ENCODE measurements around the gene DDX19B.

Gene DDX19B

DNA sequence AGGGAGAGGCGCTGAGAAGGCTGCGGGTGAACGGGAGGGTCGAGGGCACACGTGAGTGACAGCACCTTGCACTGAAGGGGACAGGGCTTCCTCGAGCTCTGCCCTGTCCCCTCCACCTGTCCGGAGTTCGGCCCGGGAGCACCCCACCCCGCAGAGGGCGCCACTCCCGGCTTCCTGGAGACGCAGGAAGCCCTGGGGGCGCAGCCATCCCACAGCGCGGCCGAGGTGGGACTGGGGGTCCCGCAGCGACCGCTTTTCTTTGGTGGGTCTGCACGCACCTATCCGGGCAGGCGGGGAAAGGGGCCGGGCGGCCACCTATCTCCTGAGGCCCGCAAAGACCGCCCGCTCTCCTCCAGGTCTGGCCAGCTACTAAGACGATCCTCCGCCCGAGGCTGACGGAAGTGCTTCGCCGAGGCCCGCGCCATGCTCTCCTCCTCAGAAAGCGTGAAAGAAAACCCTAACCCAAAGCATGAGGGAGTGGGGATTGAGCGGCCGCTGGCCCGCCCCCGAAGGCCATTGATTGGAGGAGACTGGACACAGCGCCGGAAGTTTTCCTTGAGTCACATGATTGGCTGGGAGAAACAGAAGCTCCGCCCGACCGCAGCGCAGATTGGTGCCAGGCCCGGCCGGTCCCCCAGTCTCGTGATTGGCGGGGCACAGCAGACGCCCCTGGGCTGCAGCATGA is 82.1 kb downstream of the DDX19B start:
- peaks cover 5 to 18% (median 15%) of the 10 kb centered on the region in 4 experiments for H3K36me3 ChIP-seq (ENCODE audit: control insufficient read depth in 4 of 4, insufficient read depth in 4 of 4, low read length in 3 of 4)
- DNase-seq, result peak; percentile 97 to 98 (median 98)
- no peaks in the 10 kb centered on the region for H3K27me3 ChIP-seq (replicated peaks in 2 of 5; ENCODE audit: control insufficient read depth in 4 of 5, insufficient read depth in 5 of 5, low read length in 4 of 5)
- CTCF ChIA-PET, result interaction anchor here (0.7 to 6.1 kb wide), 9 partner anchors 8 to 148 kb away, joined by 3 to 42 read pairs (median 4); partner anchors contain the start of gene FCSK
- peak overlapping the region; percentile 27 to 74 for H3K27ac ChIP-seq (ENCODE audit: insufficient read depth in 1 of 2, low read depth in 1 of 2, low read length in 2 of 2, poor library complexity in 1 of 2, severe bottlenecking in 2 of 2)
- WGBS (ENCODE audit: insufficient coverage), result under 1% methylated on average over 38 of the region's 52 CpGs
- peak overlapping the region; percentile 72 to 88 (median 81) for H3K4me3 ChIP-seq (ENCODE audit: control insufficient read depth in 1 of 7, extremely low read depth in 1 of 7, insufficient read depth in 4 of 7, low read depth in 2 of 7, low read length in 6 of 7)
- H3K4me1 ChIP-seq (ENCODE audit: control extremely low read depth in 1 of 4, control insufficient read depth in 4 of 4, insufficient read depth in 4 of 4, low read length in 3 of 4), result peaks cover 7 to 28% (median 25%) of the 10 kb centered on the region in 4 experiments
- H3K9me3 ChIP-seq (ENCODE audit: control extremely low read depth in 1 of 5, control insufficient read depth in 4 of 5, insufficient read depth in 2 of 5, low read depth in 1 of 5, low read length in 4 of 5), result no peaks in the 10 kb centered on the region
- POLR2A ChIA-PET, result interaction anchor here (0.6 to 1.0 kb wide), 3 partner anchors 54 to 270 kb away, joined by 3 read pairs; no protein-coding TSS in a partner anchor

DNA sequence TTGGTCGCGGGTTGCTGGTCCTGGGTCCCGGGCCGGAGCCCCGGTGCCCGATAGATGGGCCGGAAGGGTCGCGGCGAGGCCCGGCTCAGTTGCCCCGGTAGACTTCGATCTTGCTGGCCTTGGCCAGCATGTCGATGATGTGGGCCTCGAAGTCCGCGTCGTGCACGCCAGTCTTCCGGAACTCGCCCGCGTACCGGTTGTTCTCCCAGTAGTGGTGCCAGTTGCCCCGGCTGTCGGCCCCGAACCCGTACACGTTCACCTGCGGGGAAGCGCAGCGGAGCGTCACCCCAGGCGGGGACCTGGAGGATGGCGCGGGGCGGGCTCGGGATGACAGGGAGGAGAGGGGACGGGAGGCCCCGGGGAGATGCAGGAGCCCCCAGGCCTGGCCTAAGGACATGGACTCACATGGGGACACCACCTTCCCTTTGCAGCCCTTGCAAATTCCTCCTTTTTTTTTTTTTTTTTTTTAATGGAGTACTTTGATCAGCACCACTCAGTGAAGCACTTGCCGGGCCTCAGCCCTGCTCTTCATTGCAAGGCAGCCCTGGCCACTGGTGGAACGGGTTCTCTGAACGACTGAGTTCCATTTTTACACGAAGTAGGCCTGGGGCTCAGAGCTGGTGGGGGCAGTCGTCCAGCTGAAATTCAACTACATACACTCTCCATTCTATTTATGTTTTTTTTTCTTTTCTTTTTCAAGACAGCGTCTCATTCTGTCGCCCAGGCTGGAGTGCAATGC is 82.8 kb downstream of the DDX19B start:
- POLR2A ChIA-PET, result interaction anchor here (0.7 kb wide), 1 partner anchor 270 kb away, joined by 3 read pairs; no protein-coding TSS in a partner anchor
- peak overlapping the region in 1 of 2 experiments; percentile 74 for H3K27ac ChIP-seq (ENCODE audit: insufficient read depth in 1 of 2, low read depth in 1 of 2, low read length in 2 of 2, poor library complexity in 1 of 2, severe bottlenecking in 2 of 2)
- no peaks in the 10 kb centered on the region for H3K27me3 ChIP-seq (replicated peaks in 2 of 5; ENCODE audit: control insufficient read depth in 4 of 5, insufficient read depth in 5 of 5, low read length in 4 of 5)
- H3K36me3 ChIP-seq (ENCODE audit: control insufficient read depth in 4 of 4, insufficient read depth in 4 of 4, low read length in 3 of 4), result peaks cover 5 to 15% (median 10%) of the 10 kb centered on the region in 4 experiments
- peaks cover 7 to 28% (median 25%) of the 10 kb centered on the region in 4 experiments for H3K4me1 ChIP-seq (ENCODE audit: control extremely low read depth in 1 of 4, control insufficient read depth in 4 of 4, insufficient read depth in 4 of 4, low read length in 3 of 4)
- peak overlapping the region; percentile 64 to 88 (median 81) for H3K4me3 ChIP-seq (ENCODE audit: control insufficient read depth in 1 of 7, extremely low read depth in 1 of 7, insufficient read depth in 4 of 7, low read depth in 2 of 7, low read length in 6 of 7)
- CTCF ChIA-PET, result interaction anchor here (0.7 to 6.1 kb wide), 7 partner anchors 9 to 87 kb away, joined by 3 to 42 read pairs (median 4); no protein-coding TSS in a partner anchor
- H3K9me3 ChIP-seq (ENCODE audit: control extremely low read depth in 1 of 5, control insufficient read depth in 4 of 5, insufficient read depth in 2 of 5, low read depth in 1 of 5, low read length in 4 of 5), result no peaks in the 10 kb centered on the region
- no peak for DNase-seq
- WGBS (ENCODE audit: insufficient coverage), result 17% methylated on average over 43 of the region's 47 CpGs

DNA sequence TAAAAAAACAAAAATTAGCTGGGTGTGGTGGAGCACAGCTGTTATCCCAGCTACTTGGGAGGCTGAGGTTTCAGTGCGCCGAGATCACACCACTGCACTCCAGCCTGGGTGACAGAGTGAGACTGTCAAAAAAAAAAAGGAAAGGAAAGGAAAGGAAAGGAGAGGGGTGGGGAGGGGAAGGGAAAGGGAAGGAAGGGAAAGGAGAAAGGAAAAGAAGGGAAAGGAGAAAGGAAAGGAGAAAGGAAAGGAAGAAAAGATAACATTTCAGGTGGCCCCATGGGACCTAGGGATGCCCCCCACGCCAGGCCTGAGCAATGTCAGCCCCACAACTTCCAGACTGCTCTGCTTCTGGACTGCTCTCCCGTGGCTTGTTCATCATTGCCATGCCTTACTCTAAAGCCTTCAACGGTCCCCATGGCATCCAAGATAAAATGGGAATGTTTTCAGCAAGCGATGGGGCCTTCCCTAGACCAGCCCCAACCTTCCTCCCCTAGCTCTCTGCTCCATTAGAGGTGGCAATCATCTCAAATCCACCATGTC is 84.5 kb downstream of the DDX19B start:
- H3K36me3 ChIP-seq (ENCODE audit: control insufficient read depth in 4 of 4, insufficient read depth in 4 of 4, low read length in 3 of 4), result peaks cover 0 to 19% (median 12%) of the 10 kb centered on the region in 4 experiments
- ChIA-PET POLR2A (no interaction called here), CTCF (interaction anchor here (1.9 kb wide), 1 partner anchor 14 kb away, joined by 6 read pairs; no protein-coding TSS in a partner anchor)
- H3K9me3 ChIP-seq (ENCODE audit: control extremely low read depth in 1 of 5, control insufficient read depth in 4 of 5, insufficient read depth in 2 of 5, low read depth in 1 of 5, low read length in 4 of 5), result no peaks in the 10 kb centered on the region
- no peak overlapping the region for H3K4me3 ChIP-seq (ENCODE audit: control insufficient read depth in 1 of 7, extremely low read depth in 1 of 7, insufficient read depth in 4 of 7, low read depth in 2 of 7, low read length in 6 of 7)
- 99% methylated on average over 6 of the region's 6 CpGs for WGBS (ENCODE audit: insufficient coverage)
- no peak overlapping the region for H3K27ac ChIP-seq (ENCODE audit: insufficient read depth in 1 of 2, low read depth in 1 of 2, low read length in 2 of 2, poor library complexity in 1 of 2, severe bottlenecking in 2 of 2)
- peaks cover 7 to 30% (median 25%) of the 10 kb centered on the region in 4 experiments for H3K4me1 ChIP-seq (ENCODE audit: control extremely low read depth in 1 of 4, control insufficient read depth in 4 of 4, insufficient read depth in 4 of 4, low read length in 3 of 4)
- DNase-seq, result no peak
- H3K27me3 ChIP-seq (replicated peaks in 2 of 5; ENCODE audit: control insufficient read depth in 4 of 5, insufficient read depth in 5 of 5, low read length in 4 of 5), result no peaks in the 10 kb centered on the region

Data from common myeloid progenitor, CD34-positive (primary cell).